Subcutaneous abdominal adipose tissue (tissue), 5 donors: ENCODE data around the gene WDR45B.
A peak's percentile ranks its signal among the peaks of the same experiment; 100 is the strongest.

Source experiments
- H3K27ac ChIP-seq: one replicate; pipeline ENCODE4 v1.7.0; 2013; ENCODE audit warnings: low read depth, mild to moderate bottlenecking, inconsistent platforms, low read length, moderate library complexity
- H3K27me3 ChIP-seq, 5 donors: one replicate each; pipeline ENCODE4 v1.7.0; 2013; ENCODE audit warnings: low read length in 5 of 5, inconsistent platforms in 1 of 5; ENCODE audit not compliant: control insufficient read depth in 5 of 5, insufficient read depth in 4 of 5
- H3K36me3 ChIP-seq, 5 donors: one replicate each; pipeline ENCODE4 v1.7.0; 2013; ENCODE audit warnings: low read length in 5 of 5; ENCODE audit not compliant: control insufficient read depth in 5 of 5, insufficient read depth in 5 of 5
- H3K4me1 ChIP-seq, 5 donors: one replicate each; pipeline ENCODE4 v1.7.0; 2013; ENCODE audit warnings: low read length in 5 of 5, mild to moderate bottlenecking in 3 of 5, moderate library complexity in 1 of 5; ENCODE audit not compliant: control insufficient read depth in 5 of 5, insufficient read depth in 5 of 5
- H3K4me3 ChIP-seq, 5 donors: one replicate each; pipeline ENCODE4 v1.7.0; 2013; ENCODE audit warnings: low read length in 5 of 5, low read depth in 1 of 5
- H3K9ac ChIP-seq, 5 donors: one replicate each; pipeline ENCODE4 v1.7.0; 2013; ENCODE audit warnings: low read length in 5 of 5, mild to moderate bottlenecking in 4 of 5, moderate library complexity in 3 of 5
- H3K9me3 ChIP-seq, 5 donors: one replicate each; pipeline ENCODE4 v1.7.0; 2013; ENCODE audit warnings: low read length in 5 of 5; ENCODE audit not compliant: control insufficient read depth in 5 of 5
- donor health status: healthy.
- donor health status: healthy.
- donor health status: healthy.
- donor health status: healthy.
- donor health status: healthy.

The WDR45B gene

DNA sequence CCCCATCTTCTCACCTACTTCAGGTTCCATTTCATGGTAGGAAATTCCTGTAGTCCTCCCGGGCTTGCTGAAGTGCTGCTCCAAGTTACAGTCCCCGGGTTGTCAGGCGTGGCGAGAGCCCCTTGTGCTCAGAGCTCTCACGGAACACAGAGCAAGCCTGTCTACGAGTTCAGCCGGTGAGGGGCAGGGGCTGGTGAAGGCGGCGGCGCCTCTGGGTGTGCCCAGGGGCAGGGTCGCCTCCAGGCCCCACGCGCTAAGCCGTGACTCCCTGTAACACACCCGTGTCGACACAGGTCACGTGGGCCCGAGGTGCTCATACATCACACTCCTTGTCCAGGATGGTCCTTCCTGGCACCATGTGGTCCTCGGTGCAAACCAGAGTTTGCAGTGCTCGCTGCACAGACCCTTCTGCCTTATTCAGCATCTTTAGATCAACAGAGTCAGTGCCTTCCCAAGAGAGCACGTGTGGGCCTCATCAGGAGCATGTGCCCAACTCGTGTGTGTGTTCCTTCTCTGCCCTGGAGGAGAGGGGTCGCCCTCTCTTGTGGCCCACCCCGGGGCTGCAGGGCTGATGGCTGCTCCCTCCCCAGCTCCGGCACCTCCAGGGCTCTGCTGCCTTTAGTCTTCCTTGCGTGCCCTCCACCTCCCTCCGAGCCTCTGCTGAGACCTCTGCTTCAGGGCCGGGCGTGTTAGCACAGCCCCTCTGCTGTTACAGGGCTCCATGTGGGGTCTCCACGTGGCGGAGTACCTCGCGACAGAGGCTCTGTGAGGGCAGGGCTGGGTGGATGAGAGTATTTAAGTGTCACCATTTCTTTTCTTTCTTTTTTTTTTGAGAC, 51.2 kb downstream of the WDR45B start:
- no peaks in the 10 kb centered on the region for H3K27me3 ChIP-seq
- H3K9ac ChIP-seq = no peak overlapping the region
- no peak overlapping the region for H3K27ac ChIP-seq
- H3K4me1 ChIP-seq = peaks cover 2 to 35% (median 23%) of the 10 kb centered on the region in 5 donors
- H3K9me3 ChIP-seq = no peaks in the 10 kb centered on the region
- peaks cover 0 to 62% (median 53%) of the 10 kb centered on the region in 5 donors for H3K36me3 ChIP-seq
- no peak overlapping the region for H3K4me3 ChIP-seq

DNA sequence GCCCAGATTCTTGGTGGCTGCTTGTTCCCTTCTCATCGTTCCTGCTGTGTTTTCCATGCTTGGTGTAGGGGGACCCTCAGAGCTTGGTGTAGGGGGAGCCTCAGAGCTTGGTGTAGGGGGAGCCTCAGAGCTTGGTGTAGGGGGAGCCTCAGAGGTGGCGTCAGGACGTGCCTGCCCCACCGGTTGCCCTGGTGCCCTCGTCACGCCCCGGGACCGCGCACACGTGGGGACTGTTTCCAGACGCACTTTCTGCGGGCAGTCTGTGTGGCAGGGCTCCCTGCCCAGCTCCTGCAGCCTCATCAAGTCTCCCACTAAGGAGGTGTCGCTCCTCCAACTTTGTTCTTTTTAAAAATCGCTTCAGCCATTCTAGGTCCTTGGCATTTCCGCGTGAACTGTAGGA, 51.9 kb downstream of the WDR45B start:
- Histone ChIP-seq H3K4me3 (no peak overlapping the region), H3K36me3 (peaks cover 0 to 54% (median 46%) of the 10 kb centered on the region in 5 donors), H3K27ac (no peak overlapping the region), H3K9ac (no peak overlapping the region), H3K9me3 (no peaks in the 10 kb centered on the region), H3K27me3 (no peaks in the 10 kb centered on the region), H3K4me1 (peaks cover 2 to 39% (median 29%) of the 10 kb centered on the region in 5 donors)

DNA sequence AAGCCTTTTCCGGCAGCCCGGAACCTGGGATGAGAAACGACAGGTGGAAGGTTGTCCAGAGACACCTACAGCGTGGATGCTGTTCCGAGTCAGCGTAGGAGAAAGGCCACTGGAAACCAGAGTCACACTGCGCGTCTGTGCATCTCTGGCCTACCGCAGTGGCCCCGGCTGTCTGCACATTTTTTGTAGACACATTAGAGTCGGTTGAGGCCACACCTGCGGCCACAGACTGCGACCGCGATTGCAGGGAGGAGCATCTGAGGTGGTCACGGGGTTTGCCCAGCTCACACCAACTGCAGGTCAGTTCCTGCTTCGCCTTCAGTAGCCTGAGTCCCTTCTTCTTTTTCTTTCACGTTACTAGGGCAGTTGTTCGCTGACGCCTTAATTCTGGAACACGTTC, 52.4 kb downstream of the WDR45B start:
- Histone ChIP-seq H3K27ac (no peak overlapping the region), H3K27me3 (no peaks in the 10 kb centered on the region), H3K9me3 (no peaks in the 10 kb centered on the region), H3K4me3 (no peak overlapping the region), H3K4me1 (peaks cover 2 to 43% (median 33%) of the 10 kb centered on the region in 5 donors), H3K36me3 (peaks cover 0 to 53% (median 42%) of the 10 kb centered on the region in 5 donors), H3K9ac (no peak overlapping the region)

DNA sequence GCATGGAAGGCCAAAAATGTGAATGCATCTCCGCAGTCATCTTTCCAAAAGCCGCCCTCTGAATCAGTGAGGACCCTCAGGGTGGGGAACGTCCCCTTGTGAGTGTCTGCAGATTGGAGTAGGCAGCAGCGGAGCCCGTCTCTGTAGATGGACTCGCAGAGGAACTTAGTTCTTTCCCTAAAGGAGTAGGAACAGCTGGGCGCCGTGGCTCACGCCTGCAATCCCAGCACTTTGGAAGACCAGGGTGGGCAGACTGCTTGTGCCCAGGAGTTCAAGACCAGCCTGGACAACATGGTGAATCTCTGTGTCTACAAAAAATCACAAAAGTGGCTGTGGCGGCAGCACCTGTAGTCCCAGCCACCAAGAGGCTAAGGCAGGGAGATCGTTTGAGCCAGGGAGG, 53.7 kb downstream of the WDR45B start:
- no peaks in the 10 kb centered on the region for H3K27me3 ChIP-seq
- H3K9ac ChIP-seq = no peak overlapping the region
- H3K9me3 ChIP-seq = no peaks in the 10 kb centered on the region
- H3K4me3 ChIP-seq = no peak overlapping the region
- H3K36me3 ChIP-seq = peaks cover 0 to 41% (median 30%) of the 10 kb centered on the region in 5 donors
- H3K4me1 ChIP-seq = peaks cover 2 to 46% (median 34%) of the 10 kb centered on the region in 5 donors
- H3K27ac ChIP-seq = no peak overlapping the region

DNA sequence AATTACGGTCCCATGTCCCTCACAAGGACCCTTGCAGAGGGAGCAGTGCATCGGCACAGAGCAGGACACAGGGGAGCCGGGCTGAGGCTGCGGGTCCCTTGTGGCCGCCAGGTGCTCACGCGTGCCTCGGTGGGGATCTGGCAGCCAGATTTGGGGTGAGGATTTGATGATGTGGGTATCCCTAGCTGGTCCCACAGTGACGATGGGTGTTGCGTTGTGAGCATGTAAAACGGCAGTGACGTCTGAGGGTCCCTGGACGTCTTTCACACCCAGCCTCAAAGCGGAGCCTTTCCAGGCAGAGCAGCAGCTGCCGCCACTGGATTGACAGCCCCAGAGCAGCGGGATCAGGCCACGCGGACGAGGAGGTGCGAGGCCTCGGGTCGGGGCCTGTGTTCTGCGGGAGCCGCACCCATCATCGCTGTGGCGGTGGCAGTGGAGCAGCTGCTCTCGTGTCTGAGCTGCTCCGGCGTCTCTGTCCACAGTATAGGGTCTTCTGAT, 54.6 kb downstream of the WDR45B start:
- H3K9me3 ChIP-seq = no peaks in the 10 kb centered on the region
- H3K27ac ChIP-seq = peak overlapping the region; percentile 80
- no peaks in the 10 kb centered on the region for H3K27me3 ChIP-seq
- peak overlapping the region; percentile 35 to 84 (median 71) for H3K4me3 ChIP-seq
- peaks cover 2 to 41% (median 34%) of the 10 kb centered on the region in 5 donors for H3K4me1 ChIP-seq
- peak overlapping the region; percentile 17 to 82 (median 48) for H3K9ac ChIP-seq
- peaks cover 0 to 36% (median 25%) of the 10 kb centered on the region in 5 donors for H3K36me3 ChIP-seq

DNA sequence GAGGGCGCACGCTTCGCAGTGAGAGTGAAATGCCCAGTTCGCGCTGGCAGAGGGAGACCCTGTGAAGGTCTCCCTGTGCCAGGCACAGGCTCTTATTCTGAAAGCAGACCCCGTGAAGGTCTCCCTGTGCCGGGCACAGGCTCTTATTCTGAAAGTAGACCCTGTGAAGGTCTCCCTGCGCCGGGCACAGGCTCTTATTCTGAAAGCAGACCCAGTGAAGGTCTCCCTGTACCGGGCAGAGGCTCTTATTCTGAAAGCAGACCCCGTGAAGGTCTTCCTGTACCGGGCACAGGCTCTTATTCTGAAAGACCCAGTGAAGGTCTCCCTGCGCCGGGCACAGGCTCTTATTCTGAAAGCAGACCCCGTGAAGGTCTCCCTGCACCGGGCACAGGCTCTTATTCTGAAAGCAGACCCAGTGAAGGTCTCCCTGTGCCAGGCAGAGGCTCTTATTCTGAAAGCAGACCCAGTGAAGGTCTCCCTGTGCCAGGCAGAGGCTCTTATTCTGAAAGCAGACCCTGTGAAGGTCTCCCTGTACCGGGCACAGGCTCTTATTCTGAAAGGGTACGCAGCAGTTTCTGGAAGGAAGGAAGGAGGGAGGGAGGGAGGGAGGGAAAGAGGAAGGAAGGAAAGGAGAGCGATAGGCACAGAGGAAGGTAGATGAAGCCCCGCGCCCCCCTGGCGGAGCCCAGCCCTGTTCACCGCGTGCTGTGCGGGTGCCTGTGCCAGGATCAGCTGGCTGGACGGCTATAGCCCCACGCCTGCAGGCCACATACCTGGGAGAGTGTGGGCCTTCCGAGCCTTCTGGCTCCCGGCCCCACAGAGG, 55.3 kb downstream of the WDR45B start:
- Histone ChIP-seq H3K4me1 (peaks cover 2 to 47% (median 34%) of the 10 kb centered on the region in 5 donors), H3K27ac (peak overlapping the region; percentile 80), H3K36me3 (peaks cover 0 to 36% (median 23%) of the 10 kb centered on the region in 5 donors), H3K9ac (peak overlapping the region; percentile 17 to 82 (median 48)), H3K9me3 (no peaks in the 10 kb centered on the region), H3K27me3 (no peaks in the 10 kb centered on the region), H3K4me3 (peak overlapping the region; percentile 35 to 84 (median 71))

- Histone ChIP-seq H3K4me3 (peak overlapping the region in 4 of 5 donors; percentile 26 to 73 (median 63)), H3K36me3 (peaks cover 0 to 42% (median 29%) of the 10 kb centered on the region in 5 donors), H3K27me3 (no peaks in the 10 kb centered on the region), H3K9ac (peak overlapping the region in 2 of 5 donors; percentile 23 to 28), H3K27ac (peak overlapping the region; percentile 80), H3K9me3 (no peaks in the 10 kb centered on the region), H3K4me1 (peaks cover 2 to 52% (median 39%) of the 10 kb centered on the region in 5 donors)
These were observed 55.9 kb downstream of the WDR45B start for GRCh38 chr17:82592289-82592766.

DNA sequence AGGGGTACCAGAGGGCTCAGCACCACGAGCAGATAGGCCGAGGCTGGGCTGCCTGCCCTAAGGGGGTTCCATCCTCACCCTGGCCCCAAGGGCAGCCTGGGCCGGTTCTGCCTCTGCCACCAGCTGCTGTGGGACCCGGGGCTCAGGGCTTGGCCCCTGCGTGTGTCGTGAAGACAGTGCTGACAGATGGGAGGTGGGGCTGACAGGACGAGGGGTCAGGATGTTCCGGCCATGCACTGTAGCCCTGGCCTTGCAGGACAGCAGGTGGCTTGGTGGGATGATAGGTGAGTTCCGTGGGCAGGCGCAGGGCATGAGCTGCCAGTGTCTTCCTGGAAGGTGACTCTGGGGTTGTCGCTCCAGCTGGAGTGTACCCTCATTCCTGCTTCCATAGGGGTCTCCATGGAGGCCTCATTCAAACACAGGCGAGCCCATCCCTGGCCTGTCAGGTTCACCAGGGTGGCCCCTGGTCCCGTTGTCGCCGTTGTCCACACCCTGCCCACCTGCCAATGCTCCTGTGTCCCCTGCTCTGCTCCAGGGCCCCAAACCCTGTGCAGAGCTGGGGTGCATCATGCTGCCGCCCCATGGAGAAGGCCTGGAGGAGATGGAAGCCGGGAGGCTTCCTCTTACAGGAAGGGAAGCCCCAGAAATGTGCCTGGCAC, 57.2 kb downstream of the WDR45B start:
- Histone ChIP-seq H3K9me3 (no peaks in the 10 kb centered on the region), H3K4me1 (peaks cover 2 to 52% (median 41%) of the 10 kb centered on the region in 5 donors), H3K4me3 (no peak overlapping the region), H3K36me3 (peaks cover 0 to 38% (median 22%) of the 10 kb centered on the region in 5 donors), H3K27ac (peak overlapping the region; percentile 80), H3K27me3 (no peaks in the 10 kb centered on the region), H3K9ac (peak overlapping the region in 2 of 5 donors; percentile 30 to 49)

GRCh38 chr17:82590216-82590615, 58.0 kb downstream of the WDR45B start:
- Histone ChIP-seq H3K9me3 (no peaks in the 10 kb centered on the region), H3K9ac (no peak overlapping the region), H3K4me3 (no peak overlapping the region), H3K27me3 (no peaks in the 10 kb centered on the region), H3K27ac (no peak overlapping the region), H3K4me1 (peaks cover 2 to 53% (median 41%) of the 10 kb centered on the region in 5 donors), H3K36me3 (peaks cover 0 to 34% (median 18%) of the 10 kb centered on the region in 5 donors)
